Mesenchymal stem cell (in vitro differentiated cells and primary cell): Measurements from ENCODE around the gene CDC42BPA.

Experiments
- DNase-seq: peaks from one replicate; pipeline ENCODE4 v3.0.0-alpha.2; 2013
- H2AFZ ChIP-seq: one replicate; pipeline ENCODE4 v1.6.1; 2013; ENCODE audit warnings: low read depth, mild to moderate bottlenecking, control low read depth, inconsistent platforms, low read length, moderate library complexity
- H2AK5ac ChIP-seq: 2 replicates; pipeline ENCODE4 v1.6.1; 2013; ENCODE audit warnings: low read length, moderate library complexity, mild to moderate bottlenecking, inconsistent platforms; ENCODE audit not compliant: severe bottlenecking
- H2BK120ac ChIP-seq: one replicate; pipeline ENCODE4 v1.6.1; 2013; ENCODE audit warnings: low read depth, mild to moderate bottlenecking, inconsistent platforms, low read length, moderate library complexity
- H2BK12ac ChIP-seq, 2 experiments: one replicate each; pipeline ENCODE4 v1.6.1; 2013; ENCODE audit warnings: inconsistent platforms in 2 of 2, low read length in 2 of 2, mild to moderate bottlenecking in 2 of 2, moderate library complexity in 2 of 2, control low read depth in 1 of 2
- H2BK15ac ChIP-seq: one replicate; pipeline ENCODE4 v1.6.1; 2013; ENCODE audit warnings: mild to moderate bottlenecking, low read depth, inconsistent platforms; ENCODE audit not compliant: poor library complexity, severe bottlenecking
- H2BK5ac ChIP-seq: 2 replicates; pipeline ENCODE4 v1.6.1; 2013; ENCODE audit warnings: low read depth, mild to moderate bottlenecking, low read length, control low read depth, inconsistent platforms; ENCODE audit not compliant: poor library complexity, severe bottlenecking
- H3K14ac ChIP-seq, 2 experiments: one replicate each; pipeline ENCODE4 v1.6.1; 2013; ENCODE audit warnings: inconsistent platforms in 2 of 2, low read length in 2 of 2, control low read depth in 1 of 2, mild to moderate bottlenecking in 1 of 2, moderate library complexity in 1 of 2
- H3K18ac ChIP-seq, 2 experiments: one replicate each; pipeline ENCODE4 v1.6.1; 2013; ENCODE audit warnings: inconsistent platforms in 2 of 2, low read length in 2 of 2, control low read depth in 1 of 2, low read depth in 1 of 2, mild to moderate bottlenecking in 1 of 2
- H3K23ac ChIP-seq, 2 experiments: one replicate each; pipeline ENCODE4 v1.6.1; 2013; ENCODE audit warnings: inconsistent platforms in 2 of 2, low read length in 2 of 2, mild to moderate bottlenecking in 2 of 2, moderate library complexity in 2 of 2, control low read depth in 1 of 2
- H3K27ac ChIP-seq: 2 replicates; pipeline ENCODE4 v1.5.1; 2013; ENCODE audit warnings: mild to moderate bottlenecking, moderate library complexity, low read length, control low read depth, inconsistent platforms; ENCODE audit not compliant: poor library complexity, severe bottlenecking
- H3K27me3 ChIP-seq, 2 experiments: 2 replicates each; pipeline versions ENCODE4 v1.6.1 to v1.7.0; 2013; ENCODE audit warnings: low read length in 2 of 2, mild to moderate bottlenecking in 2 of 2, moderate library complexity in 2 of 2, control low read depth in 1 of 2, inconsistent platforms in 1 of 2; ENCODE audit not compliant: control insufficient read depth in 1 of 2, insufficient read depth in 1 of 2
- H3K36me3 ChIP-seq, 2 experiments: 2 replicates each; pipeline versions ENCODE4 v1.6.1 to v1.7.0; 2013; ENCODE audit warnings: low read length in 2 of 2, control low read depth in 1 of 2, inconsistent platforms in 1 of 2, low read depth in 1 of 2, mild to moderate bottlenecking in 1 of 2; ENCODE audit not compliant: insufficient read depth in 2 of 2, control insufficient read depth in 1 of 2
- H3K4ac ChIP-seq, 2 experiments: one replicate each; pipeline ENCODE4 v1.6.1; 2013; ENCODE audit warnings: inconsistent platforms in 2 of 2, low read length in 2 of 2, mild to moderate bottlenecking in 2 of 2, moderate library complexity in 2 of 2, control low read depth in 1 of 2, low read depth in 1 of 2
- H3K4me1 ChIP-seq: 2 replicates; pipeline ENCODE4 v1.6.1; 2013; ENCODE audit warnings: low read depth, low read length, control low read depth; ENCODE audit not compliant: control insufficient read depth, insufficient read depth
- H3K4me2 ChIP-seq: 2 replicates; pipeline ENCODE4 v1.6.1; 2013; ENCODE audit warnings: low read length, mild to moderate bottlenecking, inconsistent platforms; ENCODE audit not compliant: poor library complexity, severe bottlenecking
- H3K4me3 ChIP-seq, 2 experiments: 2 replicates each; pipeline versions ENCODE4 v1.5.1 to v1.7.0; 2013; ENCODE audit warnings: low read length in 2 of 2, mild to moderate bottlenecking in 2 of 2, control low read depth in 1 of 2, low read depth in 1 of 2; ENCODE audit not compliant: insufficient read depth in 1 of 2
- H3K79me1 ChIP-seq: replicated peaks from 2 replicates; pipeline ENCODE4 v1.6.1; 2013; ENCODE audit warnings: mild to moderate bottlenecking, control low read depth, low read length, inconsistent platforms; ENCODE audit not compliant: poor library complexity, severe bottlenecking
- H3K9ac ChIP-seq: 2 replicates; pipeline ENCODE4 v1.7.0; 2013; ENCODE audit warnings: mild to moderate bottlenecking, low read length, moderate library complexity
- H3K9me3 ChIP-seq: 2 replicates; pipeline ENCODE4 v1.7.0; 2013; ENCODE audit warnings: mild to moderate bottlenecking, low read length; ENCODE audit not compliant: control insufficient read depth
- H4K8ac ChIP-seq: one replicate; pipeline ENCODE4 v1.6.1; 2013; ENCODE audit warnings: inconsistent platforms, mild to moderate bottlenecking, low read length, moderate library complexity
- H4K91ac ChIP-seq: one replicate; pipeline ENCODE4 v1.6.1; 2013; ENCODE audit warnings: mild to moderate bottlenecking, low read length, inconsistent platforms
- WGBS: methylation state at CpG from one replicate; pipeline ENCODE4 v1.1.7; 2013; ENCODE audit warnings: mixed read lengths; 5-methylcytosine and 5-hydroxymethylcytosine counted together

Gene CDC42BPA

GRCh38 chr1:227223171-227223806, 95.0 kb downstream of the CDC42BPA start:
- Histone ChIP-seq H3K18ac (no peak overlapping the region), H4K91ac (no peak overlapping the region), H3K9me3 (no peaks in the 10 kb centered on the region), H4K8ac (no peak overlapping the region), H2BK5ac (no peak overlapping the region), H3K79me1 (peaks cover 23% of the 10 kb centered on the region), H3K27ac (no peak overlapping the region), H2AK5ac (no peak overlapping the region), H3K4ac (no peak overlapping the region), H2AFZ (no peak overlapping the region), H3K14ac (no peak overlapping the region), H3K4me3 (no peak overlapping the region), H3K9ac (no peak overlapping the region), H3K4me2 (no peak overlapping the region), H3K27me3 (no peaks in the 10 kb centered on the region), H3K23ac (no peak overlapping the region), H2BK15ac (no peak overlapping the region), H2BK12ac (no peak overlapping the region), H3K36me3 (peaks cover 0 to 2% of the 10 kb centered on the region in 2 experiments), H2BK120ac (no peak overlapping the region), H3K4me1 (peaks cover 3% of the 10 kb centered on the region)
- WGBS, result 100% methylated on average over 1 of the region's 1 CpG
- DNase-seq, result no peak

- no peak overlapping the region for H3K4me3 ChIP-seq
- H3K79me1 ChIP-seq, result peaks cover 27% of the 10 kb centered on the region
- H2AFZ ChIP-seq, result no peak overlapping the region
- no peaks in the 10 kb centered on the region for H3K27me3 ChIP-seq
- no peak overlapping the region for H4K91ac ChIP-seq
- no peak overlapping the region for H2BK12ac ChIP-seq
- no peak overlapping the region for H2BK15ac ChIP-seq
- peaks cover 3% of the 10 kb centered on the region for H3K4me1 ChIP-seq
- H3K18ac ChIP-seq, result no peak overlapping the region
- H3K9me3 ChIP-seq, result no peaks in the 10 kb centered on the region
- no peak overlapping the region for H4K8ac ChIP-seq
- no peak overlapping the region for H3K14ac ChIP-seq
- no peak overlapping the region for H3K9ac ChIP-seq
- 98% methylated on average over 1 of the region's 1 CpG for WGBS
- DNase-seq, result no peak
- no peak overlapping the region for H2BK5ac ChIP-seq
- no peak overlapping the region for H2BK120ac ChIP-seq
- H3K23ac ChIP-seq, result no peak overlapping the region
- no peak overlapping the region for H3K4ac ChIP-seq
- H2AK5ac ChIP-seq, result no peak overlapping the region
- H3K36me3 ChIP-seq, result peaks cover 0 to 2% of the 10 kb centered on the region in 2 experiments
- no peak overlapping the region for H3K27ac ChIP-seq
- H3K4me2 ChIP-seq, result no peak overlapping the region
Observed at GRCh38 chr1:227219715-227220292, 98.5 kb downstream of the CDC42BPA start.

- WGBS, result 92% methylated on average over 4 of the region's 6 CpGs
- Histone ChIP-seq H3K23ac (no peak overlapping the region), H2BK120ac (no peak overlapping the region), H3K14ac (no peak overlapping the region), H3K9ac (no peak overlapping the region), H3K27me3 (no peaks in the 10 kb centered on the region), H3K36me3 (peaks cover 0 to 2% of the 10 kb centered on the region in 2 experiments), H2BK5ac (no peak overlapping the region), H2AK5ac (no peak overlapping the region), H3K4me2 (no peak overlapping the region), H2AFZ (no peak overlapping the region), H3K18ac (no peak overlapping the region), H3K9me3 (no peaks in the 10 kb centered on the region), H3K4me1 (peaks cover 3% of the 10 kb centered on the region), H3K4ac (no peak overlapping the region), H3K27ac (no peak overlapping the region), H4K8ac (no peak overlapping the region), H2BK12ac (no peak overlapping the region), H4K91ac (no peak overlapping the region), H3K4me3 (no peak overlapping the region), H3K79me1 (peaks cover 25% of the 10 kb centered on the region), H2BK15ac (no peak overlapping the region)
- DNase-seq, result no peak
Observed at GRCh38 chr1:227218870-227219573, 99.3 kb downstream of the CDC42BPA start.

DNA sequence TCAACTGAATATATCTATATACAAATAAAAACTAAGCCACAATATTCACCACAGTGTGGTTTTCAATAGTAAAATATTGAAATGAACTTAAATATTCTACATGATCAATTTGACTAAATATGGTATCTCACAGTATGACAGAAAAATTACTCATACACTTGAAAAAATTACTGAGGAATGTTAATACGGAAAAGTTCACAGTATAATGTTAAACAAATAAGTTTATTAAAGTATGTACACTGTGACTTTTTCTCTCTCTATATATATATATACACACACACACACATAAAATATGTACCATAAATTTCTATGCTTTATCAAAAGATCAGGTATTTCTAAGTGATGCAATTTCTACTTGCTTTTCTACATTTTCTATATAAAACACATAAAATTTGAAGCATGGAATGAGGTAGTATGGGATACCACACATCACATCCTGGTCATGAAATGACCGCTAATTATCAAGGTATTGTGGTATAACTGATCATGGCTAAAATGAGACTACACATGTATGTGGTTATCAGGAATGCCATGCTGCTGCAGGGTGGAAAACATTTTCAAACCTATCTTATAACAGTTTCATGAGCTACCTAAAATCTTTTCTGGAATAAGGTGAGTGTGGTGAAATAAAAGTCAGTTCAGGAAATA, 102.3 kb downstream of the CDC42BPA start:
- Histone ChIP-seq H3K23ac (no peak overlapping the region), H3K27me3 (no peaks in the 10 kb centered on the region), H3K4me1 (peaks cover 3% of the 10 kb centered on the region), H3K4me2 (no peak overlapping the region), H3K9ac (no peak overlapping the region), H3K9me3 (no peaks in the 10 kb centered on the region), H2AK5ac (no peak overlapping the region), H3K4ac (no peak overlapping the region), H2BK120ac (no peak overlapping the region), H3K4me3 (no peak overlapping the region), H2AFZ (no peak overlapping the region), H2BK5ac (no peak overlapping the region), H3K36me3 (peaks cover 0 to 14% of the 10 kb centered on the region in 2 experiments), H4K8ac (no peak overlapping the region), H4K91ac (no peak overlapping the region), H2BK15ac (no peak overlapping the region), H3K79me1 (peaks cover 17% of the 10 kb centered on the region), H3K14ac (no peak overlapping the region), H2BK12ac (no peak overlapping the region), H3K18ac (no peak overlapping the region), H3K27ac (no peak overlapping the region)
- no peak for DNase-seq
- WGBS, result no CpG with 5 or more reads among the region's 2 CpGs
